BLaER1 treated with 17β-estradiol and CSF1 and Interleukin-3, amounts not matched to agents 10 nM and 100 nM (cell line): ENCODE measurements around the gene CMBL.
"Not testable (repeated sequence)": the region's sequence is repeated elsewhere in the genome, so short reads cannot be mapped to it uniquely, and the experiment has no call there.

Experiments used
- H3K27ac ChIP-seq, 11 experiments: shearing (Covaris generic); formaldehyde crosslinking; 2 replicates each; pipeline ENCODE4 v1.8.1; 2022
- H3K27me3 ChIP-seq, 11 experiments: shearing (Covaris generic); formaldehyde crosslinking; 2 replicates each; pipeline ENCODE4 v1.8.1; 2022
- H3K36me3 ChIP-seq, 11 experiments: shearing (Covaris generic); formaldehyde crosslinking; 2 replicates each; pipeline ENCODE4 v1.8.1; 2022
- H3K4me1 ChIP-seq, 10 experiments: shearing (Covaris generic); formaldehyde crosslinking; 2 replicates each; pipeline ENCODE4 v1.8.1; 2022
- H3K4me2 ChIP-seq, 11 experiments: shearing (Covaris generic); formaldehyde crosslinking; 2 replicates each; pipeline ENCODE4 v1.8.1; 2022
- H3K4me3 ChIP-seq, 10 experiments: shearing (Covaris generic); formaldehyde crosslinking; 2 replicates each; pipeline ENCODE4 v1.8.1; 2022
- H3K9ac ChIP-seq, 11 experiments: shearing (Covaris generic); formaldehyde crosslinking; 2 replicates each; pipeline ENCODE4 v1.8.1; 2022
- H3K9me3 ChIP-seq, 11 experiments: shearing (Covaris generic); formaldehyde crosslinking; replicated peaks in 1 of 11; 2 replicates each; pipeline ENCODE4 v1.8.1; 2022
- H4K20me1 ChIP-seq, 11 experiments: shearing (Covaris generic); formaldehyde crosslinking; 2 replicates each; pipeline ENCODE4 v1.8.1; 2022
- Cebpa-rat ChIP-seq, 11 experiments: shearing (Covaris generic); IDR thresholded peaks; 2 replicates each; pipeline ENCODE4 v1.8.1; 2022

Gene CMBL

DNA sequence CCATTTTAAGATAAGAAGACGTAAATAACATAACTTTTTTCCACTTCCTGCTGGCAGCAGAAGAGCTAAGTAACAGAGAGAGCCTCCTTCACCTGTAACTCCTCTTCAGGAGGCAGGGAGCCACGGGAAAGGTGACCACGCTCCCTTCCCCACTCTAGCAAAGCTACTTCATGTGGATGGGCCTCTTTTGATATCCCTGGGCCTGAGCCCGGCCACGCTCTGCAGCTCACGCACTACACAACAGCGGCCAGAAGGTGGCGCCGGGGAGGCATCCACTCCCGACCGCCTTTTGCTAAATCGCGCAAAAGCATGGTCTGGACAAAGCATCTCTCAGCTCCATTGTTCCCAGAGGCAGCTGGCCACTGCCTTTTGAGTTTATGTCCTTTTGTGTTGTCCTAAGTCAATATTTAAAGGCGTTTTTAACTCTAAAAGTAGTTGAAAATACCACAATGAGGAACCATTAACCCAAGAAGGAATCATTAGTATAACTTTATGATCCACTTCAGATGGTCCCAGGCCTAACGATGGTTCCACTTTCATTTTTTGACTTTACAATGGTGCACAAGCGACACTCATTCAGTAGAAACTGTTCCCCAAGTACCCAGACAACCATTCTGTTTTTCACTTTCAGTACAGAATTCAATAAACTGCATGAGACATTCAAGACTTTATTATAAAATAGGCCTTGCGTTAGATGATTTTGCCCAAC, 23.6 kb downstream of the CMBL start:
- H3K27me3 ChIP-seq: no peaks in the 10 kb centered on the region
- no peak overlapping the region for H3K27ac ChIP-seq
- H3K9me3 ChIP-seq: no peaks in the 10 kb centered on the region
- TF ChIP-seq Cebpa-rat (IDR thresholded peaks at IDR 0.05): no peak
- H3K4me1 ChIP-seq: peaks cover 11 to 18% (median 12%) of the 10 kb centered on the region in 10 experiments
- H3K4me3 ChIP-seq: no peak overlapping the region
- H3K9ac ChIP-seq: no peak overlapping the region
- H4K20me1 ChIP-seq: no peaks in the 10 kb centered on the region
- no peaks in the 10 kb centered on the region for H3K36me3 ChIP-seq
- no peak overlapping the region for H3K4me2 ChIP-seq

- no peak overlapping the region for H3K27ac ChIP-seq
- no peaks in the 10 kb centered on the region for H3K9me3 ChIP-seq
- no peak overlapping the region for H3K4me2 ChIP-seq
- peaks cover 0 to 16% (median 10%) of the 10 kb centered on the region in 10 experiments; a peak in 15 of 20 replicates for H3K4me1 ChIP-seq
- no peak overlapping the region for H3K9ac ChIP-seq
- H3K4me3 ChIP-seq: no peak overlapping the region
- no peaks in the 10 kb centered on the region for H3K36me3 ChIP-seq
- no peak for TF ChIP-seq Cebpa-rat (IDR thresholded peaks at IDR 0.05)
- no peaks in the 10 kb centered on the region; a peak in 1 of 22 replicates for H4K20me1 ChIP-seq
- H3K27me3 ChIP-seq: no peaks in the 10 kb centered on the region
Measured at GRCh38 chr5:10279925-10280720, 27.6 kb downstream of the CMBL start.

DNA sequence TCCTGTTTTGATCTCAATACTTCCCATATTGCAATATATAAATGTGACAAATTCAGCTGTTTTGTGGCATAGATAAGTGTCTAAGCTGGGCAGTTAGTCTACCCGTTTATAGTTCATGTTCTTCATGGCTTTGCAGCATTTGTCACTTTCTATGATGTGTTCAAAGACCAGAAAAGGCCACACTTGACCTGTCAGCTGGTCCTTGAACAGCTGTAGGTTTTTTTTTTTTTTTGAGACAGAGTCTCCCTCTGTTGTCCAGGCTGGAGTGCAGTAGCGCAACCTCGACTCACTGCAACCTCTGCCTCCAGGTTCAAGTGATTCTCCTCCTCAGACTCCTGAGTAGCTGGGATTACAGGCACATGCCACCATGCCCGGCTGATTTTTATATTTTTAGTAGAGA, 28.4 kb downstream of the CMBL start:
- no peak for TF ChIP-seq Cebpa-rat (IDR thresholded peaks at IDR 0.05)
- no peak overlapping the region for H3K27ac ChIP-seq
- H3K36me3 ChIP-seq: no peaks in the 10 kb centered on the region
- H3K9me3 ChIP-seq: no peaks in the 10 kb centered on the region
- H3K4me1 ChIP-seq: peaks cover 0 to 16% (median 12%) of the 10 kb centered on the region in 10 experiments; a peak in 15 of 20 replicates
- H3K27me3 ChIP-seq: no peaks in the 10 kb centered on the region
- H4K20me1 ChIP-seq: no peaks in the 10 kb centered on the region; a peak in 1 of 22 replicates
- no peak overlapping the region for H3K4me3 ChIP-seq
- no peak overlapping the region for H3K9ac ChIP-seq
- H3K4me2 ChIP-seq: no peak overlapping the region

GRCh38 chr5:10278658-10279279, 28.9 kb downstream of the CMBL start:
- H3K9ac ChIP-seq: no peak overlapping the region
- no peaks in the 10 kb centered on the region; a peak in 1 of 22 replicates for H4K20me1 ChIP-seq
- H3K27ac ChIP-seq: no peak overlapping the region
- H3K36me3 ChIP-seq: no peaks in the 10 kb centered on the region
- H3K9me3 ChIP-seq: no peaks in the 10 kb centered on the region
- no peak overlapping the region for H3K4me2 ChIP-seq
- H3K4me1 ChIP-seq: peaks cover 0 to 13% (median 12%) of the 10 kb centered on the region in 10 experiments; a peak in 15 of 20 replicates
- H3K27me3 ChIP-seq: no peaks in the 10 kb centered on the region
- no peak overlapping the region for H3K4me3 ChIP-seq
- TF ChIP-seq Cebpa-rat (IDR thresholded peaks at IDR 0.05): no peak

DNA sequence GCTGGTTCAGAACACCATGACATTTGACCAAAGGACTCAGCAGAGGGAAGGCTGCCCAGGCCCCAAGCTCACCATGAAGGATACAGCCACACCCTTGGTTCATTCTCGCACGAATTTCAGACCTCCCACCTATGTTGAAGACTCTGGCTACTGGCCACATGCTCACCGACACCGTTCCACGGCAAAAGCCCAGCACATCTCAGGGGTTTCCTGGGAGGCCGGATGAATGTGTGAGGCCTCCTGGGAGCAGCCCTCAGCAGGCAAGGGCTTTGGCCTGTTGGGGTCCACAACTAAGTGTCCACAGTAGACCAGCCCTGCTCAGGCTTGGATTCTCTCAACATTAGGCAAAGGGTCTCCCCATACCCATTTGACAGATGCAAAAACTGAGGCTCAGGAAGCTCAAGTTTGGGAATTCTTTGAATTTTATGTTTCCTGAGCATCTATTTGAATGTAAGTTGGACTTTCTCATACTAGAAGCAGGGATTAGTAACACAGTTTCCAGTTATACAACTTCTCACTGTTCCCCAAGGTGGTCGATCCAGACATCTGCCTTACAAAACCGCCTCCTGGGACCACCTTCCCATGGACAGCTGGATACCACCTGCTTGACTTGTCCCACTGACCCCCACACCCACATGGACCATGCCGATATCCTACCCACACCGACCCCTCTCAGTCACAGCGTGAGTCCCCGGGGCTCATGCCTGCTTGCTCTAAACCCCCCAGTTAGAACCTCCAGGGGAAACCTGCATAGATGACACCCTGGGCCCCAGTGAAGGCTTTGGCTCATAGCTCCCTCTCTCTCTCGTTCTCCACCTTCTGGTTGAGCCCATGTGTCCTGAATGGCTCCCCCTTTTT, 29.7 kb downstream of the CMBL start:
- Histone ChIP-seq H3K4me1 (peaks cover 0 to 13% (median 11%) of the 10 kb centered on the region in 10 experiments; a peak in 15 of 20 replicates), H4K20me1 (no peaks in the 10 kb centered on the region; a peak in 1 of 22 replicates), H3K9me3 (0 out of 22 replicates have a peak, but pooled peaks cover 0 to under 1% (median 0%) of the 10 kb centered on the region in 11 experiments), H3K4me2 (no peak overlapping the region), H3K36me3 (no peaks in the 10 kb centered on the region), H3K27me3 (no peaks in the 10 kb centered on the region), H3K27ac (no peak overlapping the region), H3K4me3 (no peak overlapping the region), H3K9ac (no peak overlapping the region)
- no peak for TF ChIP-seq Cebpa-rat (IDR thresholded peaks at IDR 0.05)

- Histone ChIP-seq H3K4me3 (no peak overlapping the region), H3K36me3 (no peaks in the 10 kb centered on the region), H3K4me2 (no peak overlapping the region), H3K9ac (no peak overlapping the region), H4K20me1 (no peaks in the 10 kb centered on the region; a peak in 1 of 22 replicates), H3K27me3 (no peaks in the 10 kb centered on the region), H3K27ac (no peak overlapping the region), H3K9me3 (peaks cover 7 to 13% (median 10%) of the 10 kb centered on the region in 11 experiments; a peak in 21 of 22 replicates), H3K4me1 (peaks cover 6 to 26% (median 24%) of the 10 kb centered on the region in 10 experiments; a peak in 18 of 20 replicates)
- TF ChIP-seq Cebpa-rat (IDR thresholded peaks at IDR 0.05): no peak
Measured at GRCh38 chr5:10276691-10277090, 31.0 kb downstream of the CMBL start.

DNA sequence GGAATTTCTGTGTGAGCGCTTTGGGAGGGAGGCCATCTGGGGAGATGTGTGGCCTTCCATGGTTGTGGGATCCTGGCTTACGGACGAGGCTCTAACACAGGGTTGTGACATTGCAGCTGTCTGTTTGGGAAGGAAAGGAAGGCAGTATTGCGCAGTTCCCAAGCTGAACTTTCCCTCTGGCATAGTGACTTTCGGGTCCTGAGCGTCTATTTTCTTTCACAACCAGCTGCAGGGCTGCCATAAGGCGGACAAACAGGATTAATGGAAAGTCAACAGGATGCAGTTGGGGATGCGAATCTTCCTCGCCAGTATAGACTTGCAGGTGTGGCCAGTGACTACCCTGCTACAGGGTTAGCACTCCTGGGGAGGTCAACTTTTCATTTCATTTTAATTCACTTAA, 31.7 kb downstream of the CMBL start:
- Histone ChIP-seq H3K4me3 (no peak overlapping the region), H3K36me3 (no peaks in the 10 kb centered on the region), H4K20me1 (no peaks in the 10 kb centered on the region; a peak in 1 of 22 replicates), H3K9ac (no peak overlapping the region), H3K4me2 (peak overlapping the region in 8 of 11 experiments; percentile 12 to 58 (median 50); a peak in 13 of 22 replicates), H3K9me3 (peaks cover 7 to 18% (median 10%) of the 10 kb centered on the region in 11 experiments; a peak in 21 of 22 replicates), H3K27ac (no peak overlapping the region), H3K4me1 (peaks cover 6 to 33% (median 24%) of the 10 kb centered on the region in 10 experiments; a peak in 18 of 20 replicates), H3K27me3 (no peaks in the 10 kb centered on the region)
- no peak for TF ChIP-seq Cebpa-rat (IDR thresholded peaks at IDR 0.05)

DNA sequence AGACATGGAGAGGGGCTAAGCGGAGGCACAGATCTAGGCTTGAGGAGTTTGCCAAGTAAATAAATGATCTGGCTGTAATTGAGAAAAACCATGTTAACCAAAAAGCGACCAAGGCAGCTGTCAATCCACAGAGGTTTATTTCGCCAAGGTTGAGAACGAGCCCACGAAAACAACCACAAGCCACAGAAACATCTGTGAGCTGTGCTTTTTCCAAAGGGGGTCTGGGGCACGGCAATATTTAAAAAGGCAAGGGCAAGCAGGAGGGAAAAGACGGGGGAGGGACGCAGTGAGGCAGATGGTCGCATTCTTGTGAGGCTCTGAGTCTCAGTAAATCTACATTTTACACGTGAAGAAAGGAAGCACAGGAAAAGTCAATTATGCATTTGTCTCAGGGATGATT, 32.2 kb downstream of the CMBL start:
- Histone ChIP-seq H3K9ac (no peak overlapping the region), H3K4me2 (peak overlapping the region in 9 of 11 experiments; percentile 12 to 58 (median 49); a peak in 17 of 22 replicates), H3K9me3 (peaks cover 7 to 18% (median 10%) of the 10 kb centered on the region in 11 experiments; a peak in 21 of 22 replicates), H3K4me3 (no peak overlapping the region), H3K27me3 (no peaks in the 10 kb centered on the region), H3K36me3 (no peaks in the 10 kb centered on the region), H3K4me1 (peaks cover 8 to 34% (median 25%) of the 10 kb centered on the region in 10 experiments), H4K20me1 (no peaks in the 10 kb centered on the region; a peak in 1 of 22 replicates), H3K27ac (no peak overlapping the region)
- TF ChIP-seq Cebpa-rat (IDR thresholded peaks at IDR 0.05): no peak

DNA sequence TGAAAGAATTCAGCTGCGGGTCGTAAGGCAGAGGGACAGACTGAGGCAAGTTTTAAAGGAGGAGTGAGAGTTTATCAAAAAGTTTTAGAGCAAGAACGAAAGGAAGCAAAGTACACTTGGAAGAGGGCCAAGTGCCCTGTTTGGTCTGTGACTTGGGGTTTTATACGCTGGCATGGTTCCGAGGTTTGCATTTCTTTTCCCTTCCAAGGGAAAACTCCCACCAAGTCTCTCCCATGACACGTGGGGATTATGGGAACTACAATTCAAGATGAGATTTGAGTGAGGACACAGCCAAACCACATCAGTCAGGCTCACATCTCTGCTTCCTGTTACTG, 34.9 kb downstream of the CMBL start:
- not testable (repeated sequence) for H3K27ac ChIP-seq, H3K9ac ChIP-seq, H3K36me3 ChIP-seq, H3K27me3 ChIP-seq, H3K4me3 ChIP-seq, H4K20me1 ChIP-seq
- H3K9me3 ChIP-seq: peaks cover 7 to 18% (median 10%) of the 10 kb centered on the region in 11 experiments; a peak in 21 of 22 replicates
- H3K4me1 ChIP-seq: peaks cover 15 to 36% (median 27%) of the 10 kb centered on the region in 10 experiments
- H3K4me2 ChIP-seq: peak overlapping the region; percentile 16 to 66 (median 44); a peak in 16 of 22 replicates
